SU-DHL-6 (cell line): Measurements from ENCODE around the gene ERVFRD-1.

Experiments used
- CTCF ChIP-seq: fragments of 200-600 bp; sonication (generic); IDR thresholded peaks from one replicate; pipeline ENCODE4 v1.5.1; 2017; ENCODE audit warnings: antibody characterized with exemption, mild to moderate bottlenecking, low read length, moderate library complexity; ENCODE audit not compliant: insufficient read depth, poor library complexity, severe bottlenecking
- EZH2phosphoT487 ChIP-seq: fragments of 200-600 bp; sonication (generic), shearing (Covaris generic); conservative IDR thresholded peaks from 2 replicates; pipeline ENCODE4 v1.6.1; 2018; ENCODE audit warnings: mild to moderate bottlenecking, antibody characterized with exemption, low read length, moderate library complexity, mixed read lengths

DNA sequence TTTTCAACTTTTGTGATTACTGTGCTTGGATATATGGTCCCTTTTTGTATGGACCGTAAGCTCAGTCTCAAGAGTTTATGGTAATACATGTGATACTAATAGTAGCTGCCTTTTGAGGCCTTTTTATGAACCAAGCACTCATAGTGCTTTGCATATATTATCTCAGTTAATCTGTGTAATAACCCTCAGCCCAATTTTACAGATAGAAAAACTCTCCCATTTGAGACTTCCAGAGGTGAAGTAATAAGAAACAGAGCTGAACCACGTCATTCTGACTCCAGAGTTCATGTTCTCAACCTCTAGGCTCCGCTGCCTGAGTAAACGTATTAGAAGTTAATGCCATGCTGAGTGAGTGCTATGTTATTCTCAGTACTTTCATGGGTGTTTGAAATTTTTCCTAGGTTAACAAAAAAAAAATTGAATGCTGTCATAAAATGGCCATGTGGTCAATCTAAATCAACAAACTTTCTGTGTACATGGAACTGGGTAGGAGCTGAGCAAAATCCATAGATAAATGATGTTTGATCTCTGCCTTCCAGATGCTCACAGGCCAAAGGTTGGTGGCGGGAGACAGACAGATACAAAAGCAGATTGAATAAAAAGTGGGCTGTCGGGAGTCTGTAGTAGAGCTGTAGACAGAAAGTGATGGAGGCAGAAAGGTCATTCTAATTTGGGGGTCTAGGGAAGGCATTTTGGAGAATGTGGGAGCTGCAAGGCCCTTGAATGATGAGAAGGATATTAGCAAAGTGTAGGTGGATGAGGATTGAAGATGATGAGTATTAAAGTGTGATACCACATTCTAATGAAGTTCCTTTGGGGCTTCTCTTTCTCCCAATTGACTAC lies 44.8 kb downstream of the ERVFRD-1 start:
- TF ChIP-seq CTCF (no peak), EZH2phosphoT487 (no peak)
